ENCODE results near the gene SLC25A21. TPM values are rescaled to one million over a fixed set of nuclear protein-coding genes. Genes with fewer than 3 reads are reported as not detected.

SLC25A21 gene
- total and polyA plus RNA-seq, 4 donors, result 0.65 to 1.4 (median 1.3) TPM; not detected in 1

DNA sequence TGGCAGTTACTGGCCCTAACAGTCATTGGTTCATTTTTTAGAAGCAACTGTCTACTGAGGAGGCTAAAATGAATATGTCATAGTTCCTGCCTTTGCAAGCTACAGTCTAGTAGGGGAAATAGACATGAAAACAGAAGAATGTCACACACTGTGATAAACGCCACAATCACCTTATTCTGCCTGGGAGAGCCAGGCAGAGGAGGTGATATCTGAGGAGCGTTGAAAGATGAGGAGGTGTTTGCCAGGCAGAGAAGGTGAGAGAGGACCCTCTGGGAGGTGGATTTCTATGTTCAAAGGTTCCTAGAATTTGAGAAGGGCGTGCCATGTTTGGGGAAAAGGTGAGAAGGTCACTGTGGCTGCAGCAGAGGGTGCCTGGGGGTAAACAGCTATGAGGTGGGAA lies 325.0 kb downstream of the SLC25A21 start:
- no peak for ATAC-seq (ENCODE audit: low FRiP score)
- WGBS, 2 donors, result 89 to 91% methylated on average over 3 of the region's 3 CpGs
- no peaks in the 10 kb centered on the region for H3K27me3 ChIP-seq (ENCODE audit: control insufficient read depth in 1 of 2, insufficient read depth in 2 of 2, low read length in 1 of 2)

DNA sequence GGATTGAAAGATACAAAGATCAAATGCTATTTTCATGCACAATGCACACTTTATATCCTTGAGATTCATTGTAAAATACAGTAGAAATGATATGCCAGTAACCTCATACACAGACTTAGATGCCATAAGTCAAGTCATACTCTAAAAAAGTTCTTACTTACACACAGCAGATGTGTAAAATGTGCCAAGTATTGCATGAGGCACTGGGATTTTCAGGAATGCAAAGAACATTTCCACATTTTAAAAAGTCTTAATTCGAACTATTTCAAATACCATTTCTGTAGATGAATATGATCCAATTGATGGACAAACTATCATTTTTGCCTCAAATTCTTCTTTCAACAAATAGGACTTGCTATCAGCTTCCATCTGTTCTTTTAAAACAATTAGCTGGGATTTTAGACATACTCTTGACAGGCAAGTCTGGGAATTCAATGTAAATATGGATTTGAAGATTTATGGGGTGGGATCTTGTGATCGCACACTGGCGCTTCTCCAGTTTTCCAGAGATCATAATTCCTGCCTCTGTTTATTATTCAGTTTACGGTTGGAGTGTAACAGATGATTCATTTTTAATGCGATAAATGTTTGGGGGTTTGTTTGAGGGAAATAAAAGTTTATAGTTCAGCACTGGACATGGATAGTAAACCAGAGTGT lies 326.9 kb downstream of the SLC25A21 start:
- H3K4me1 ChIP-seq (ENCODE audit: control insufficient read depth in 1 of 2, insufficient read depth in 2 of 2, low read length in 2 of 2), result no peaks in the 10 kb centered on the region
- 9 to 24% methylated on average over 5 of the region's 5 CpGs for WGBS, 2 donors

More for the DNA sequence above, 325.0 kb downstream of the SLC25A21 start:
- Histone ChIP-seq H3K9me3 (ENCODE audit: control insufficient read depth, low read length) (no peaks in the 10 kb centered on the region), H3K27ac (ENCODE audit: low read depth in 1 of 2, low read length in 2 of 2) (no peak overlapping the region), H3K4me1 (ENCODE audit: control insufficient read depth in 1 of 2, insufficient read depth in 2 of 2, low read length in 2 of 2) (no peaks in the 10 kb centered on the region), H3K4me3 (ENCODE audit: low read length in 2 of 2) (peak overlapping the region in 1 of 2 donors; percentile 9), H3K36me3 (ENCODE audit: control insufficient read depth in 1 of 2, insufficient read depth in 2 of 2, low read length in 1 of 2) (no peaks in the 10 kb centered on the region)
- no peak for DNase-seq
- intact Hi-C loops (cut with DNase I), result no loop called here

DNA sequence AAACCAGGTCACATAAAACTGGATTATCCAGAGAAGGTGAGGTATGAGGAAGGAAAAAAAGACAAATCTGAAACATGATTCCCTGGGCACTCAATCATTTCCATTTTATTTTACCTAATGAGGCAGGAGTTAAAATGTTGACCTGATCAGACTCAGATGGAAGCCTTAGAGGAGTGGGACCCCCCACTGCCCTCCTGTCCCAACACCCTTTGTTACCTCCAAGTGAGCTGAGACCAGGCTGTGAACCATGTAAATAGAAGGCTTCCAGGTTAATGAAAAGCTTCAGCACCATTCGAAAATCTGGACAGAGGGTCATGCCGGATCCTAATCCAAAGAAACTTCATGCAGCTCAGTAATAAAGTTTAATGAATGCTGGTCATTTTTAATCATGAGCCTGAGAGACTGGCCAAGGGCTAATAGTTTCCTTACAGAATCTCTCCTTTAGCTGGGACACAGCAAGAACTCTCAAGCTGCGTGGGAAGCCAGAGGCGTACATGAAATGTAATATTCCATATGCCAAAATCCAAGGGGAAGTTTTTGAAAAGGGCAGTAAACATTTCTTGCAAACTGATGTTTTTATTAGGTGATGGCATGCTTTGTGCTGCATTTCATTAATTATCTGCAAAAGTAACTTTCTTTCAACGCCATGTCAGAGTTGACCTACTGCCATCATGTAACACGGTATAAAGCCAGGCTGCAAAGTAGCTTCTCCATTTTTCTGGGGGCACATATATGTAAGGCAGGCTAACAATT lies 327.8 kb downstream of the SLC25A21 start:
- DNase-seq (no peak), ATAC-seq (ENCODE audit: low FRiP score) (no peak)
- Histone ChIP-seq H3K4me1 (ENCODE audit: control insufficient read depth in 1 of 2, insufficient read depth in 2 of 2, low read length in 2 of 2) (no peaks in the 10 kb centered on the region), H3K36me3 (ENCODE audit: control insufficient read depth in 1 of 2, insufficient read depth in 2 of 2, low read length in 1 of 2) (no peaks in the 10 kb centered on the region), H3K4me3 (ENCODE audit: low read length in 2 of 2) (no peak overlapping the region), H3K27me3 (ENCODE audit: control insufficient read depth in 1 of 2, insufficient read depth in 2 of 2, low read length in 1 of 2) (no peaks in the 10 kb centered on the region), H3K27ac (ENCODE audit: low read depth in 1 of 2, low read length in 2 of 2) (no peak overlapping the region), H3K9me3 (ENCODE audit: control insufficient read depth, low read length) (no peaks in the 10 kb centered on the region)
- intact Hi-C loops (cut with DNase I), result no loop called here
- WGBS, 2 donors, result 51 to 66% methylated on average over 6 of the region's 6 CpGs

More for the DNA sequence above, 326.9 kb downstream of the SLC25A21 start:
- ATAC-seq (ENCODE audit: low FRiP score) (no peak), DNase-seq (no peak)
- Histone ChIP-seq H3K9me3 (ENCODE audit: control insufficient read depth, low read length) (no peaks in the 10 kb centered on the region), H3K27me3 (ENCODE audit: control insufficient read depth in 1 of 2, insufficient read depth in 2 of 2, low read length in 1 of 2) (no peaks in the 10 kb centered on the region), H3K4me3 (ENCODE audit: low read length in 2 of 2) (no peak overlapping the region), H3K36me3 (ENCODE audit: control insufficient read depth in 1 of 2, insufficient read depth in 2 of 2, low read length in 1 of 2) (no peaks in the 10 kb centered on the region), H3K27ac (ENCODE audit: low read depth in 1 of 2, low read length in 2 of 2) (no peak overlapping the region)
- intact Hi-C loops (cut with DNase I), result no loop called here

DNA sequence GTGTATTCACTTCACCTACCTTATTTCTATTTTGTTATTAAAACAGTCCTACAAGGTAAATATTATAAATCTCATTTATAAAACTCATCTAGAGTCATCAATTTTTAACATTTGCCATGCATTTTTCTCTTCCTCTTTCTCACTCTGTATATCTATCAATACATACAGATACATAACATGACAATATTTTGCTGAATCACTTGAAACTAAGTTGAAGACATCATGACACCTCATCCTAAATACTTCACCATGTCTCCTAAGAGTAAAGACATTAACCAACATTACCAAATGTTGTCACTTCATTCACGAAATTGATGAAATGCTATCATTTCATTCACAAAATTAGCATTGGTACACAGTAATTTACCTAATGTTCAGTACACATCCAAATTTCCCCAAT lies 329.0 kb downstream of the SLC25A21 start:
- no peak overlapping the region for H3K4me3 ChIP-seq (ENCODE audit: low read length in 2 of 2)
- WGBS, 2 donors, result 86% methylated on average over 1 of the region's 1 CpG
- no peak for ATAC-seq (ENCODE audit: low FRiP score)

DNA sequence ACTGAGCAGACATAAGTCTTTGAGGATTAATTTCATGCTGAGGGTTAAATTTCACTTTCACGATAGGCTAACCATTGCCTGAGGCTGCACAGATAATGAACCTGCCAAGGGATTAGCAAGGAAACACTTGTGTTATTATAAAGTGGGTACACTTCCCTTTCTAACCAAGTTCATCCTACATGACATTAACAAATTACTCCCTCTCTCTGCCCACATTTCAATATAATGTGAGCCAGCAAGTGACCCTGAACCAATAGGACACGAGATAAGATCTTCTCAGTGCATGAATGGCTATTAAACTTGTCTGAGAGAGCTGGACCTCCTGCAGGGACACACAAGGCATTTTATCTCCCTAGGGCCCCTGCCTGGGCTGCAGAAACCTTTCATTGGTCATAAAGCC lies 337.3 kb downstream of the SLC25A21 start:
- intact Hi-C loops (cut with DNase I), result no loop called here
- 33 to 41% methylated on average over 2 of the region's 2 CpGs for WGBS, 2 donors

More for the DNA sequence above, 329.0 kb downstream of the SLC25A21 start:
- Histone ChIP-seq H3K9me3 (ENCODE audit: control insufficient read depth, low read length) (no peaks in the 10 kb centered on the region), H3K36me3 (ENCODE audit: control insufficient read depth in 1 of 2, insufficient read depth in 2 of 2, low read length in 1 of 2) (no peaks in the 10 kb centered on the region), H3K27ac (ENCODE audit: low read depth in 1 of 2, low read length in 2 of 2) (no peak overlapping the region), H3K27me3 (ENCODE audit: control insufficient read depth in 1 of 2, insufficient read depth in 2 of 2, low read length in 1 of 2) (peaks cover 0 to 2% of the 10 kb centered on the region in 2 donors), H3K4me1 (ENCODE audit: control insufficient read depth in 1 of 2, insufficient read depth in 2 of 2, low read length in 2 of 2) (no peaks in the 10 kb centered on the region)
- DNase-seq, result no peak
- intact Hi-C loops (cut with DNase I), result no loop called here

DNA sequence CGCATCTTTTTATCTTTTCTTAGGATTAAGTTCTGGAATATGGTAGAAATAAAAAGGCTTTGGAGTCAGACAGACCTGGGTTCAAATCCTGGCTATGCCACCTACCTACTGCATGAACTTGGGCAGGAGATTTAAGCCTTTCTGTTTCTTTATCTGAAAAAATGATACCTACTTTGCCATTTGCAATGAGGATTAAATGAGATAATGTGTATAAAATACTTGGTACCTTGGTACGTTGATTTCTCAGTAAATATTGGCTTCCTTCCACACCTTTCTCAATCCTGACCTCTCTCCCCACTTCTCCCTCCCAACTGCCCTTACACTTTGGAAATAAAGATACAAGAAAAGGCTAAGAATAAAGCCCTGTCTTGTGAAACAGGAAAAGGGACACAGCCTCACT lies 338.1 kb downstream of the SLC25A21 start:
- intact Hi-C loops (cut with DNase I), result no loop called here
- Histone ChIP-seq H3K36me3 (ENCODE audit: control insufficient read depth in 1 of 2, insufficient read depth in 2 of 2, low read length in 1 of 2) (no peaks in the 10 kb centered on the region), H3K4me1 (ENCODE audit: control insufficient read depth in 1 of 2, insufficient read depth in 2 of 2, low read length in 2 of 2) (no peaks in the 10 kb centered on the region), H3K27me3 (ENCODE audit: control insufficient read depth in 1 of 2, insufficient read depth in 2 of 2, low read length in 1 of 2) (peaks cover 0 to 2% of the 10 kb centered on the region in 2 donors), H3K27ac (ENCODE audit: low read depth in 1 of 2, low read length in 2 of 2) (no peak overlapping the region), H3K4me3 (ENCODE audit: low read length in 2 of 2) (no peak overlapping the region), H3K9me3 (ENCODE audit: control insufficient read depth, low read length) (no peaks in the 10 kb centered on the region)
- DNase-seq (no peak), ATAC-seq (ENCODE audit: low FRiP score) (no peak)
- WGBS, 2 donors, result 88 to 92% methylated on average over 2 of the region's 2 CpGs

More for the DNA sequence above, 337.3 kb downstream of the SLC25A21 start:
- no peak overlapping the region for H3K27ac ChIP-seq (ENCODE audit: low read depth in 1 of 2, low read length in 2 of 2)
- peaks cover 0 to 2% of the 10 kb centered on the region in 2 donors for H3K27me3 ChIP-seq (ENCODE audit: control insufficient read depth in 1 of 2, insufficient read depth in 2 of 2, low read length in 1 of 2)
- DNase-seq (no peak), ATAC-seq (ENCODE audit: low FRiP score) (no peak)
- H3K36me3 ChIP-seq (ENCODE audit: control insufficient read depth in 1 of 2, insufficient read depth in 2 of 2, low read length in 1 of 2), result no peaks in the 10 kb centered on the region
- H3K9me3 ChIP-seq (ENCODE audit: control insufficient read depth, low read length), result no peaks in the 10 kb centered on the region
- no peak overlapping the region for H3K4me3 ChIP-seq (ENCODE audit: low read length in 2 of 2)
- no peaks in the 10 kb centered on the region for H3K4me1 ChIP-seq (ENCODE audit: control insufficient read depth in 1 of 2, insufficient read depth in 2 of 2, low read length in 2 of 2)

DNA sequence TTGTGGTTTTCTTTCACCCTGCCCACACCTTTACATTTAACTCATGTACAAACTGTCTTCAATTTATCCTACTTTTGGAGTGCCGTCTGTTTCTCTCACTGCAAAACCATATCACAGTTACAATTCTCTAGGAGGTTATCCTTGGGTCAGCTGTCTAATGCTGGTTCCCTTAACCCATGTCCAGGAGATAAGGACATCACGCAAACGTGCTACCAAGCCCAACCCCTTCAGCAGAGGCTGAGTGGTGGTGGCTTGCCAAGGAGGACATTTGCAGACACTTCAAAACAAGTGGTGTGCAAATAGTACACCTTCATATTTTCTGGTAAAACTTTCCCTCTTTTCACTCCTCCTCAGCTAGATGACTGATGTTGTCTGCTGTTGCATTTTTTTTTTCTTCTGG lies 342.9 kb downstream of the SLC25A21 start:
- ATAC-seq (ENCODE audit: low FRiP score) (no peak), DNase-seq (no peak)
- WGBS, 2 donors, result 44 to 48% methylated on average over 3 of the region's 3 CpGs
- H3K27me3 ChIP-seq (ENCODE audit: control insufficient read depth in 1 of 2, insufficient read depth in 2 of 2, low read length in 1 of 2), result no peaks in the 10 kb centered on the region
- H3K27ac ChIP-seq (ENCODE audit: low read depth in 1 of 2, low read length in 2 of 2), result no peak overlapping the region
- intact Hi-C loops (cut with DNase I), result no loop called here
- H3K9me3 ChIP-seq (ENCODE audit: control insufficient read depth, low read length), result no peaks in the 10 kb centered on the region
- no peaks in the 10 kb centered on the region for H3K36me3 ChIP-seq (ENCODE audit: control insufficient read depth in 1 of 2, insufficient read depth in 2 of 2, low read length in 1 of 2)
- H3K4me3 ChIP-seq (ENCODE audit: low read length in 2 of 2), result no peak overlapping the region
- no peaks in the 10 kb centered on the region for H3K4me1 ChIP-seq (ENCODE audit: control insufficient read depth in 1 of 2, insufficient read depth in 2 of 2, low read length in 2 of 2)

DNA sequence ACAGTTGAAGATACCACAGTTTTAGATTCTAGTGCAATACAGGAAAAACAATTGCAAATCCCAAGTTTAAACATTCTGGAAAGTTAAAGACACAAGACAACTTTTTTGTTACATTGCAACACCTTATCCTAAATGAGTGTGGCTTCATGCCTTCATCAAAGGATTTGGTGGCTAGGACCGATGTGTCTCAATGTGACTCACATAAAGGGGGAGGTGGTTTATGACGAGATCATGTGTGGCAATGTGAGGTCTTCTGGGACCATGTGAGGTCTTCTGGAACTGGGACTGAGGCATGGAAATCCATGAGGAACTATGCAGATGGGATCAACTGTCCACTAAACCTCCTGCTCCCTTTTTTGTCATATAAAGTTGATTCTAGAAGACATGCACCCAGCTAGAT lies 344.5 kb downstream of the SLC25A21 start:
- DNase-seq (no peak), ATAC-seq (ENCODE audit: low FRiP score) (no peak)
- Histone ChIP-seq H3K27ac (ENCODE audit: low read depth in 1 of 2, low read length in 2 of 2) (no peak overlapping the region), H3K27me3 (ENCODE audit: control insufficient read depth in 1 of 2, insufficient read depth in 2 of 2, low read length in 1 of 2) (no peaks in the 10 kb centered on the region), H3K9me3 (ENCODE audit: control insufficient read depth, low read length) (no peaks in the 10 kb centered on the region), H3K4me3 (ENCODE audit: low read length in 2 of 2) (no peak overlapping the region), H3K36me3 (ENCODE audit: control insufficient read depth in 1 of 2, insufficient read depth in 2 of 2, low read length in 1 of 2) (no peaks in the 10 kb centered on the region), H3K4me1 (ENCODE audit: control insufficient read depth in 1 of 2, insufficient read depth in 2 of 2, low read length in 2 of 2) (no peaks in the 10 kb centered on the region)
- intact Hi-C loops (cut with DNase I), result no loop called here
- 0 to 50% methylated on average over 2 of the region's 2 CpGs for WGBS, 2 donors

DNA sequence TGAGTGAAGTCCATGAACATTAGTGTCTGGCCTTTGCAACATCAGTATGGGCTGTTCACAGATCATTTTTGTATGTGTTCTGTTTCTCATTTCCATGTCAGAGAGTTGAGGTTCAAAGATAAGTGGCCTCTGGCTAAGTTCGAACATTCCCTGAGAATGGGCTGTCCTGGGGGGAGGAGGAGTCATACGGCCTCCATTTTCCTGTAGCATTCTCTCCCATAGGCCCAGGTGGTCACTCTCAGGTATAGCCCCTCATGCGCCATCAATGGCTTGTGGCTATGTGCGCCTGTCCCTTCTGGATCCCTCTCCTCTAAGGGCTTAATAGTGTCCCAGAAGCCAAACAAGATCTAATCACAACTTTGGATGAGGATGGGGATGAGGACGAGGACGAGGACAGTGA lies 345.8 kb downstream of the SLC25A21 start:
- Histone ChIP-seq H3K27me3 (ENCODE audit: control insufficient read depth in 1 of 2, insufficient read depth in 2 of 2, low read length in 1 of 2) (no peaks in the 10 kb centered on the region), H3K4me1 (ENCODE audit: control insufficient read depth in 1 of 2, insufficient read depth in 2 of 2, low read length in 2 of 2) (no peaks in the 10 kb centered on the region), H3K9me3 (ENCODE audit: control insufficient read depth, low read length) (no peaks in the 10 kb centered on the region), H3K27ac (ENCODE audit: low read depth in 1 of 2, low read length in 2 of 2) (no peak overlapping the region), H3K36me3 (ENCODE audit: control insufficient read depth in 1 of 2, insufficient read depth in 2 of 2, low read length in 1 of 2) (no peaks in the 10 kb centered on the region), H3K4me3 (ENCODE audit: low read length in 2 of 2) (no peak overlapping the region)
- intact Hi-C loops (cut with DNase I), result no loop called here
- WGBS, 2 donors, result 77% methylated on average over 6 of the region's 6 CpGs
- ATAC-seq (ENCODE audit: low FRiP score) (peak; percentile 38), DNase-seq (no peak)

All from aorta (tissue), 5 donors.